ENCODE measurements around the gene CDH13. TPM values are rescaled to one million over a fixed set of nuclear protein-coding genes. Genes with fewer than 3 reads are reported as not detected.
A peak's percentile ranks its signal among the peaks of the same experiment; 100 is the strongest.

The CDH13 gene
- total RNA-seq, 1 experiment from 2014 or later: 2.1 TPM

DNA sequence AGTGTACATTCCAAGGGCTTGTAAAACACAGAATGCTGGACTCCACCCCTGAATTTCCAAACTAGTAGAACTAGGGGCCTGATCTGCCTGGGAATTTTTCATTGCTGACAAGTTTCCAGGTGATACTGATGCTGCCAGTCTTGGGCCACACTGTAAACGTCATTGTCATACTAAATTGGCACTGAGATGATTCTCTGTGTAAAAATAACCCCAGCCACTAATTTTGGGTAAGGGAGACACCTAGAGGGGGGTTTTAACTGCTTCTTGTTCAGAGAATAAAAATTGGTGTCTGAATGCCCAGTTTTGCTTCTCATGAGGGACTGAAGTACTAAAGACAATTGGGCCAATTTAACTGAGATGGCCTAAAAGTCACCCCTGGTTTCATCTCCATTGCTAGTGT, 5.0 kb upstream of the CDH13 start:
- no peak for DNase-seq (ENCODE audit: low spot score)
- intact Hi-C loops (cut with micrococcal nuclease; ENCODE audit: unreplicated experiment): no loop called here
- no TSS peak for BruUV-seq (replicated peaks)
- Histone ChIP-seq H3K27me3 (replicated peaks; ENCODE audit: insufficient read depth, low read depth, low read length, poor library complexity) (peaks cover 84% of the 10 kb centered on the region), H3K9me3 (ENCODE audit: low read depth, low read length, poor library complexity, severe bottlenecking) (no peaks in the 10 kb centered on the region), H3K36me3 (ENCODE audit: insufficient read depth, low read length, poor library complexity, severe bottlenecking) (no peaks in the 10 kb centered on the region), H3K27ac (ENCODE audit: low read depth, low read length, poor library complexity, severe bottlenecking) (no peak overlapping the region), H3K4me3 (ENCODE audit: low read depth, low read length, poor library complexity, severe bottlenecking) (no peak overlapping the region), H3K4me1 (ENCODE audit: insufficient read depth, low read length, poor library complexity, severe bottlenecking) (no peaks in the 10 kb centered on the region)
- no peak for TF ChIP-seq EZH2 (IDR thresholded peaks at IDR 0.05; ENCODE audit: borderline replicate concordance, low read depth, low read length, poor library complexity, severe bottlenecking)
- TF ChIP-seq, protein P1, sequence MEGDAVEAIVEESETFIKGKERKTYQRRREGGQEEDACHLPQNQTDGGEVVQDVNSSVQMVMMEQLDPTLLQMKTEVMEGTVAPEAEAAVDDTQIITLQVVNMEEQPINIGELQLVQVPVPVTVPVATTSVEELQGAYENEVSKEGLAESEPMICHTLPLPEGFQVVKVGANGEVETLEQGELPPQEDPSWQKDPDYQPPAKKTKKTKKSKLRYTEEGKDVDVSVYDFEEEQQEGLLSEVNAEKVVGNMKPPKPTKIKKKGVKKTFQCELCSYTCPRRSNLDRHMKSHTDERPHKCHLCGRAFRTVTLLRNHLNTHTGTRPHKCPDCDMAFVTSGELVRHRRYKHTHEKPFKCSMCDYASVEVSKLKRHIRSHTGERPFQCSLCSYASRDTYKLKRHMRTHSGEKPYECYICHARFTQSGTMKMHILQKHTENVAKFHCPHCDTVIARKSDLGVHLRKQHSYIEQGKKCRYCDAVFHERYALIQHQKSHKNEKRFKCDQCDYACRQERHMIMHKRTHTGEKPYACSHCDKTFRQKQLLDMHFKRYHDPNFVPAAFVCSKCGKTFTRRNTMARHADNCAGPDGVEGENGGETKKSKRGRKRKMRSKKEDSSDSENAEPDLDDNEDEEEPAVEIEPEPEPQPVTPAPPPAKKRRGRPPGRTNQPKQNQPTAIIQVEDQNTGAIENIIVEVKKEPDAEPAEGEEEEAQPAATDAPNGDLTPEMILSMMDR (conservative IDR thresholded peaks at IDR 0.05; ENCODE audit: low read depth, low read length): peak; percentile 27; the same call in 1 of the 2 replicates
- POLR2A ChIA-PET (ENCODE audit: low non-redundant PET): no interaction called here
- CTCF ChIA-PET: no interaction called here

DNA sequence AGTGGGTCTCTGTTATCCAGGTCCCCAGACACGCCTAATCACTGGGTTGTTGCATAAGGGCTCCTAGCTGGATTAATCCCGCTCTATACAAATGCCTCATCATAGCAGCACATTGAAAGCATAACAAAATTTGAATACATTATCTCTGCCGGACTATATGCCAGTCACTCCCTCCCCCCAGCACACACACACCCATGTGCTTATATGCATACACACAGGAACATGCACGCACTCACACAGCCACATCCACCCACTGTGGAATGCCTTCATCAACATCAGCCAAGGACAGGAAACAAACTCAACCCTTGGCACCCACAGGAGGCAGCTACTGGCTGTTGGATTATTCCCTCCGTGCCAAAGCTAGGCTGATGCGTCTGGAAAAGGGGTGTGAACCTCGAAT, 3.5 kb upstream of the CDH13 start:
- DNase-seq (ENCODE audit: low spot score): no peak
- TF ChIP-seq, protein P1 (conservative IDR thresholded peaks at IDR 0.05; ENCODE audit: low read depth, low read length): no peak
- TF ChIP-seq EZH2 (IDR thresholded peaks at IDR 0.05; ENCODE audit: borderline replicate concordance, low read depth, low read length, poor library complexity, severe bottlenecking): no peak
- ChIA-PET POLR2A (ENCODE audit: low non-redundant PET) (no interaction called here), CTCF (interaction anchor here (0.6 kb wide), 1 partner anchor 426 kb away, joined by 4 read pairs; no protein-coding TSS in a partner anchor)
- BruUV-seq (replicated peaks): no TSS peak
- no peaks in the 10 kb centered on the region for H3K36me3 ChIP-seq (ENCODE audit: insufficient read depth, low read length, poor library complexity, severe bottlenecking)
- H3K4me3 ChIP-seq (ENCODE audit: low read depth, low read length, poor library complexity, severe bottlenecking): no peak overlapping the region
- intact Hi-C loops (cut with micrococcal nuclease; ENCODE audit: unreplicated experiment): no loop called here
- no peaks in the 10 kb centered on the region for H3K9me3 ChIP-seq (ENCODE audit: low read depth, low read length, poor library complexity, severe bottlenecking)
- H3K4me1 ChIP-seq (ENCODE audit: insufficient read depth, low read length, poor library complexity, severe bottlenecking): no peaks in the 10 kb centered on the region
- H3K27me3 ChIP-seq (replicated peaks; ENCODE audit: insufficient read depth, low read depth, low read length, poor library complexity): peaks cover 98% of the 10 kb centered on the region
- no peak overlapping the region for H3K27ac ChIP-seq (ENCODE audit: low read depth, low read length, poor library complexity, severe bottlenecking)

DNA sequence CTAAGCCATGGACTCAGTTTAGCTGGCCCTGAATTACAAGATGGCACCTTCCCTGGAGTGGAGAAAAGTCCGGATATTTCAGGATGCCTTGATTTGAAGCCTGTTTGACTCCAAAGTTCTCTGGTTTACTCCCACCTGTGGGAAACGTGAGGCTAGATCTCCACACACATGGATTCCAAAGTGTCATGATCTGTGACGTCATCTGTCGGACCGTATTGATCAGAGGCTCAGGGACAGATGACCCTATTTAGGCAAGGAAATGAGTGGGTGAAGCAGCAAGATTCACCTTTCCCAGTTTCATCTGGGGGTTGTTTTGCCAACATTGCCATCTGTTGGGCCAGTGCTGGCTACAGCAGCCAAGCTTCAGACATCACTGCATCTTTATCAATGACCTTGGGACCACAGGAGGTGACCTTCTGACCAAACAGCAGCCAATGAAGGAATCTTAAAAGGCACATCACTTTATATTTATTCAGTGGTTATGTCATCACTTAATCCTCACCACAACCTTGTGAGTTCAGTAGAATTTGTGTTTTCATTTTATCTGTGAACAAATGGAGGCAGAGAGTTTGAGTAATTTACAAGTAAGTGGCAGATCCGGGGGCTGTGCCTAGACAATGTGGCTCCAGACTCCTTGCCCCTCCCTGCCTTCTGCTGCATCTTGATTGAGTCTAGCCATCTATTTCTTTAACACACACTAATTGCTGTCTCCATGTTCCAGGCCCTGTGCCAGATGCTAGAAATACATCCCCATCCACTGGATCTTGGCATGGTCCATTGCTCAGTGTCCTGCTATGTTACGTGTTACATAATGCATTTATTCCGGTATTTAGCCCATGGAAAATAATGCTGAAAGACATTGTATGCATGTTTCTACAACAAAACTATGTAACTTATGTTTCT, 1.5 kb upstream of the CDH13 start:
- intact Hi-C loops (cut with micrococcal nuclease; ENCODE audit: unreplicated experiment): no loop called here
- H3K9me3 ChIP-seq (ENCODE audit: low read depth, low read length, poor library complexity, severe bottlenecking): no peaks in the 10 kb centered on the region
- CTCF ChIA-PET: no interaction called here
- POLR2A ChIA-PET (ENCODE audit: low non-redundant PET): no interaction called here
- H3K27ac ChIP-seq (ENCODE audit: low read depth, low read length, poor library complexity, severe bottlenecking): no peak overlapping the region
- no peaks in the 10 kb centered on the region for H3K4me1 ChIP-seq (ENCODE audit: insufficient read depth, low read length, poor library complexity, severe bottlenecking)
- TF ChIP-seq EZH2 (IDR thresholded peaks at IDR 0.05; ENCODE audit: borderline replicate concordance, low read depth, low read length, poor library complexity, severe bottlenecking): no peak
- TF ChIP-seq, protein P1 (conservative IDR thresholded peaks at IDR 0.05; ENCODE audit: low read depth, low read length): no peak
- no peak for DNase-seq (ENCODE audit: low spot score)
- peaks cover 99% of the 10 kb centered on the region for H3K27me3 ChIP-seq (replicated peaks; ENCODE audit: insufficient read depth, low read depth, low read length, poor library complexity)
- H3K4me3 ChIP-seq (ENCODE audit: low read depth, low read length, poor library complexity, severe bottlenecking): no peak overlapping the region
- no peaks in the 10 kb centered on the region for H3K36me3 ChIP-seq (ENCODE audit: insufficient read depth, low read length, poor library complexity, severe bottlenecking)
- BruUV-seq (replicated peaks): no TSS peak

Data from A673 (cell line).